ENCODE measurements around the gene SCUBE3. TPM values are rescaled to one million over a fixed set of nuclear protein-coding genes. Genes with fewer than 3 reads are reported as not detected.

Gene SCUBE3
- 10.6 TPM for total RNA-seq (ENCODE audit: insufficient read depth, low replicate concordance)

GRCh38 chr6:35213824-35214756, at the start of gene SCUBE3:
SCUBE3 (plus strand) TSS chr6:35213956; CDS start chr6:35214419, 463 bp downstream.
- DNase-seq (ENCODE audit: low spot score), result peak; percentile 79

- DNase-seq (ENCODE audit: low spot score), result no peak
Observed at GRCh38 chr6:35164277-35164676, 49.5 kb upstream of the SCUBE3 start.

- no peak for DNase-seq (ENCODE audit: low spot score)
Observed at GRCh38 chr6:35164868-35165267, 48.9 kb upstream of the SCUBE3 start.

- no peak for DNase-seq (ENCODE audit: low spot score)
Observed at GRCh38 chr6:35165630-35166071, 48.1 kb upstream of the SCUBE3 start.

GRCh38 chr6:35166116-35166515, 47.6 kb upstream of the SCUBE3 start:
- DNase-seq (ENCODE audit: low spot score), result no peak

- DNase-seq (ENCODE audit: low spot score), result no peak
Observed at GRCh38 chr6:35166520-35166919, 47.2 kb upstream of the SCUBE3 start.

GRCh38 chr6:35167505-35167904, 46.3 kb upstream of the SCUBE3 start:
- DNase-seq (ENCODE audit: low spot score), result no peak

- peak; percentile 68 for DNase-seq (ENCODE audit: low spot score)
Observed at GRCh38 chr6:35168461-35168861, 45.3 kb upstream of the SCUBE3 start.

- no peak for DNase-seq (ENCODE audit: low spot score)
Observed at GRCh38 chr6:35170166-35170565, 43.6 kb upstream of the SCUBE3 start.

- DNase-seq (ENCODE audit: low spot score), result no peak
Observed at GRCh38 chr6:35170891-35171290, 42.9 kb upstream of the SCUBE3 start.

GRCh38 chr6:35173044-35173426, 40.7 kb upstream of the SCUBE3 start:
- DNase-seq (ENCODE audit: low spot score), result no peak

GRCh38 chr6:35173427-35174087, 40.2 kb upstream of the SCUBE3 start:
- no peak for DNase-seq (ENCODE audit: low spot score)

- no peak for DNase-seq (ENCODE audit: low spot score)
Observed at GRCh38 chr6:35174088-35174434, 39.7 kb upstream of the SCUBE3 start.

GRCh38 chr6:35174501-35174900, 39.3 kb upstream of the SCUBE3 start:
- peak; percentile 77 for DNase-seq (ENCODE audit: low spot score)

- DNase-seq (ENCODE audit: low spot score), result no peak
Observed at GRCh38 chr6:35176301-35177024, 37.3 kb upstream of the SCUBE3 start.

GRCh38 chr6:35177157-35177556, 36.6 kb upstream of the SCUBE3 start:
- DNase-seq (ENCODE audit: low spot score), result no peak

GRCh38 chr6:35177596-35177995, 36.2 kb upstream of the SCUBE3 start:
- no peak for DNase-seq (ENCODE audit: low spot score)

- no peak for DNase-seq (ENCODE audit: low spot score)
Observed at GRCh38 chr6:35178012-35178411, 35.7 kb upstream of the SCUBE3 start.

- no peak for DNase-seq (ENCODE audit: low spot score)
Observed at GRCh38 chr6:35178932-35179832, 34.6 kb upstream of the SCUBE3 start.

GRCh38 chr6:35179901-35180535, 33.7 kb upstream of the SCUBE3 start:
- DNase-seq (ENCODE audit: low spot score), result peak; percentile 53

Data from umbilical cord (tissue), 2 donors.